AG09309 (cell line): ENCODE measurements around the gene ZNF740.

ENCODE experiments used
- DNase-seq: peaks from one replicate; pipeline ENCODE4 v3.0.0-alpha.2; 2010; ENCODE audit warnings: low read depth
- H3K4me3 ChIP-seq: 2 replicates; pipeline ENCODE4 v1.5.1; 2011; ENCODE audit warnings: mild to moderate bottlenecking, low read depth, low read length, moderate library complexity; ENCODE audit not compliant: control insufficient read depth
- TF ChIP-seq, protein P1 (sequence below): IDR thresholded peaks from 2 replicates; pipeline ENCODE4 v1.5.1; 2011; ENCODE audit warnings: mild to moderate bottlenecking, low read depth, low read length, inconsistent platforms; ENCODE audit not compliant: insufficient read depth, control insufficient read depth; ENCODE audit errors: missing control alignments

Gene ZNF740

DNA sequence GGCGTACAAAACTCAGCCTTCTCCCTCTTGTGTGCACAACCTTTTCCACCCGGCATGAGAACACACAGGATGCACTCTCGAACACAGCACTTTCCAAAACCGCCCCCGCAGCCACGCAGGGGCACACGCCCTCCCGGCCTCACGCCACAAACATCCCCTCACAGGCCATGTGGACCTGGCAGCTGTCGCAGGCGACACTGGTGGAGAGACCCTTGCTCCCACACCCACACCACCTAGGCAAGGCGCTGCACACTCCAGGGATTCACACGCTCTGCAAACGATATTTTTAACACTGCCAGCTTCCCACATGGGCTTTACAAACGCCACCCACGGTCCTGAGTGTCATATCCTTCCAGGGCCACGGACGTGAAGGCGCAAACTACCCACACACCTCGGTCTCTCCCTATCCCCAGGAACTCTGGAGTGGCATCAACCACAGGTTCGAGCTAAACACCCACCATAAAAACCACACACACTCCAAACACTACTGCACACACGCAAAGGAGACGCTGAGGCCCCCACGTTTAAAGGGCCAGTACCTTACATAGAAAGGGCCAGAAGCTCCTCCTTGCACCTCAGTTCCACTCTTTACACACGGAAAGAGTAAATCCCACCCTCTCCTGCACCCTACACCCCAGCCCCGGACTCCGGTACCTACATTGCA lies 38.9 kb downstream of the ZNF740 start:
- TF ChIP-seq, protein P1, sequence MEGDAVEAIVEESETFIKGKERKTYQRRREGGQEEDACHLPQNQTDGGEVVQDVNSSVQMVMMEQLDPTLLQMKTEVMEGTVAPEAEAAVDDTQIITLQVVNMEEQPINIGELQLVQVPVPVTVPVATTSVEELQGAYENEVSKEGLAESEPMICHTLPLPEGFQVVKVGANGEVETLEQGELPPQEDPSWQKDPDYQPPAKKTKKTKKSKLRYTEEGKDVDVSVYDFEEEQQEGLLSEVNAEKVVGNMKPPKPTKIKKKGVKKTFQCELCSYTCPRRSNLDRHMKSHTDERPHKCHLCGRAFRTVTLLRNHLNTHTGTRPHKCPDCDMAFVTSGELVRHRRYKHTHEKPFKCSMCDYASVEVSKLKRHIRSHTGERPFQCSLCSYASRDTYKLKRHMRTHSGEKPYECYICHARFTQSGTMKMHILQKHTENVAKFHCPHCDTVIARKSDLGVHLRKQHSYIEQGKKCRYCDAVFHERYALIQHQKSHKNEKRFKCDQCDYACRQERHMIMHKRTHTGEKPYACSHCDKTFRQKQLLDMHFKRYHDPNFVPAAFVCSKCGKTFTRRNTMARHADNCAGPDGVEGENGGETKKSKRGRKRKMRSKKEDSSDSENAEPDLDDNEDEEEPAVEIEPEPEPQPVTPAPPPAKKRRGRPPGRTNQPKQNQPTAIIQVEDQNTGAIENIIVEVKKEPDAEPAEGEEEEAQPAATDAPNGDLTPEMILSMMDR = no peak
- peak overlapping the region; percentile 83 for H3K4me3 ChIP-seq
- DNase-seq = no peak

DNA sequence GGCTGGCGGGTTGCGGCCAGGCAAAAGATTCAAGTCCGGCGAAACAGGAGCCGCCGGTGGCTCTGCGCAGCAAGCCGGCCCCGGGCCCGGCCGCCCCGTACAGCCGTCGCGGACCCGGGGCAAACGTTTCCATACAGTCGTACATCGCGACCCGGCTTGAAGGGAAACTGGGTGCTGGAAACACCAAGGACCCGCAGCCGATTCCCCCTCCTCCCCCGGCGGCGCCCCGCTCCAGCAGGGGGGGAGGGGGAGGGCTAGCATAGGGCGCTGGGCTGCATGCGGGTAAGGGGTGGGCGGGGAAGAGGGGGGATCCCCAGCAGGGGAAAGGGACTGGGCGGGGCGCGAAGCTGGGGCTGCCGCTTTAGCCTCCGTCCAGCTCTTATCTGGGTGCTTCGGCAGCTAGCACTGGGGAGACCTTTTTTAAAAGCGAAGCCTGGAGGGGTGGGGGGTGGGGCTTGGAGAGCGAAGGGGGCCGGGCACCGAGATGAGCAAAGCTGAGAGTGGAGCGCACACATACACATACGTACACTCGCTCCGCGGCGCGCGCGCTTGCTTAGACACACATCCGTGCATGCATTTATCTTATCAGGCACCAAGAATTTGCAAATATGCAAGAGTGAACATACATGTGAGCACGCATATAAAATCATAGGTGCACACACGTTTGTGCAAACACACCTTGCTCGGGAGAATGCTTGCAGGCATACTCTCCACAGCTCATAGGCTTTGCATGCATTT lies 39.6 kb downstream of the ZNF740 start:
- TF ChIP-seq, protein P1 = no peak
- peak overlapping the region; percentile 83 for H3K4me3 ChIP-seq
- DNase-seq = no peak

DNA sequence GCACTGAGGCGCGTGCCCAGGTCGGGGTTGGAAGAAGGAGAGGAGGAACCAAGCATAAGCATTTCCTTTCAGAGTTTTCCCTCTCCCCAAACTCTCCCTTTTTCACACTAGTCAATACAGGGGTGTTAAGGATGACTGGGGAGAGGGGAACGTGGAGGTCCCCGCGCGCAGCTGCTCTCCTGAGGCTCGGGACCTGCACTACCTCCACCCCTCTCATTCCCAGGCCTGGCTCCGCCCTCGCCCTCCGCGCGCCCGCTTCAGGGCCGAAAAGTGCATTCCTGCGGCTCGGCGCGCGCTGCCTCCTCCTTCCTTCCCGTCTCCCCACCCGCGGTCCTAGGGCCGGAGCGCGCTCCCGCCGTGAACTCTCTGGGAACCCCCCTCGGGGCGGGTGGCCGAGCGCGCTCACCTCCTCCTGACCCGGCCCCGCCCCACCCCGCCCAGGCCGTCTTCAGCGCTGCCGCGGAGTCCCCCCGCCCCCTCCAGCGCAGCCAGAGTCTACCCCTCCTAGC lies 40.2 kb downstream of the ZNF740 start:
- TF ChIP-seq, protein P1 = no peak
- peak overlapping the region; percentile 83 for H3K4me3 ChIP-seq
- no peak for DNase-seq

DNA sequence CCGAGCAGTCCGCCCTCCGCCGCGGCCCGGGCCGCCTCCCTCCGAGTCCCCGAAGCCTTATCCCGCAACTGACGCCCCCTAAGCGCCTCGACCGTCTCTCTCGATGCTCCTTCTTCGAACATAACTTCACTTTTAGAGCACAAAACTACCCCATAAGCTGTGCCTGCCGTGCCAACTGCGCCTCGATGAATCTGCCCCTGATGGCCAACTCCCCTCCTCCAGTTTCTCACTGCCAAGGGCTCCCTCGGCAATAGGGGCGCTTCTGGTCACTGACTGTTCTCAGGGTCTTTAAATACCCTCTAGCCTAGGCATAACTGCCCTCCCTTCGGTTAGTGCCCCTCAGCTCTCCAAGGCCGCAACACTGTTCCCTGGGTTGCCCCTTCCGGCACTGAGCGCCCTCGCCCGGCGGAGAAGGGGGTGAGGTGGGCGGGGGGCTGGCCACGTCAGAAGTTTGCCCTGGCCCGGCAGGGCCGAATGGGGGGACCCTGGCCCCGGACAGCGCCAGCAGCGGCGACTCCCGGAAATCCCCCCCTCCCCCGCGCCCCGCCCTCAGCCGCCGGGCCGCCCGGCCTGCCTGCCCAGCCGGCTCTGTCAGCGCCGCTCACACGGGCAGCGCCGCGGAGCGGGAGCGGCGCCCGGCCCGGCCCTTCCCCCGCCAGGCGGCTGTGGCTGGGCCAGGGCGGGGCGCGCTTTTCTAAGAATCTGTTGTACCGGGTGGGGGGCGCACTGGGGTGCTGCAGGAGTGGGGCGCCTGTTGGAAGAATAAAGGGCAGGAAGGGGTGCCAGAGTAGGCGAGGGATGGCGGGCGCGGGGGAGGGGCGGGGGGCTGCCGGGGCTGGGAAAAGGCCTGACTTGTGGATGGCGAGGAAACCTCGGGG lies 40.9 kb downstream of the ZNF740 start:
- TF ChIP-seq, protein P1 = peak; percentile 16
- no peak for DNase-seq
- H3K4me3 ChIP-seq = peak overlapping the region; percentile 47

DNA sequence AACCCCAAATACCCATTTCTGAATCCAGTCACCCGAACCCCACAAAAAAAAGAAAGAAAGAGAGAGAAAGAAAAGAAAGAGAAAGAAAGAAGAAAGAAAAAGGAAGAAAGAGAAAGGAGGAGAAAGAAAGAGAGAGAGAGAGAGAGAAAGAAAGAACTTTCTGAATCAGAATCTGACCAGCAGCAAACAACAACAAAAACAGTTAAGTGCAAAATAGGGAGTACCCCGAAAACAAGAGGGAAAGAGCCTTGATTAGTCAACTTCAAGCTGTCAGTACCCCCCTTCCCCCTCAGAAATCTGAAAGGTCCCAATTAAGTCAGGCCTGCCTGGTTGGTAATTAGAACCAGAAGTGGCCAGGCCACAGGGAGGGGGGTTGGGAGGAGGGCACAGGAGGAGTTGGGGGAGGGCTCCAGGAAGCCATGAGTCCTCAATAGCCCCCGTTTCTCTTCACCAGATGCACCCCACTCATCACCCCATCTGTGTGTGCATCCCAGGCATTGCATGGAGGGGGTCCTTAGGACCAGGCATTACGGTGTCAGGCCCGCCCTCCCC lies 41.7 kb downstream of the ZNF740 start:
- no peak for DNase-seq
- H3K4me3 ChIP-seq = peak overlapping the region; percentile 23
- TF ChIP-seq, protein P1 = no peak

DNA sequence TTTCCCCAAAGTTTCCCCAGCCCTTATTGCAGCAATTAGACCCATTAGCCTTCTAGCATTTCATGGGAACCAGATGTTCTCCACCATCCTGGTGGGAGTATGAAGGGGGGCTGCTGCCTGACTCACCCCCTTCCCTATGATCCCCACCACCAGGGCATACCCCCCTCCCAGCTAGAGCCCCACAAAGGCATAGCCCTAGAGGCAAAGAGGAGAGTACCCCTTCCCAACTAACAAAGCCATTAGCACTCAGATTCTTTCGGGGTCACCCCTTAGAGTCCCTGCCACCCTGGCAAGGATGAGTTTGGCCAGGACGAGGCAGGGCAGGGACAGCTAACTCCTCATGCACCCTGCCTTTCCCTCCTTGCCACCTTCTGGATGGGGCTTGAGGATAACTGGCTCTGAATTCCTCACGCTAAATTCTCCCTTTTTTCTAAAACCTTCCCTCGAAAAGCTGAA lies 42.3 kb downstream of the ZNF740 start:
- H3K4me3 ChIP-seq = no peak overlapping the region
- TF ChIP-seq, protein P1 = no peak
- no peak for DNase-seq
